Stimulated activated memory B cell treated with anti-CD40 and anti-IgM and Interleukin-4, amounts not matched to agents 10 μg/mL and 1 μg/mL and 100 μg/mL, for 72 hours (primary cell): ENCODE measurements around the gene KLC3.
"Not testable (repeated sequence)": the region's sequence is repeated elsewhere in the genome, so short reads cannot be mapped to it uniquely, and the experiment has no call there.

ENCODE experiments used
- ATAC-seq: fragments of 150-1000 bp; cut with Tn5 transposase; 2 replicates; pipeline ENCODE4 v1.10.0; 2021
- H3K27ac Mint-ChIP-seq: one replicate; pipeline ENCODE4 v1.8.0; 2022; ENCODE audit warnings: mild to moderate bottlenecking, mixed read lengths
- H3K27me3 Mint-ChIP-seq: one replicate; pipeline ENCODE4 v1.8.0; 2022; ENCODE audit warnings: mixed read lengths
- H3K36me3 Mint-ChIP-seq: one replicate; pipeline ENCODE4 v1.8.0; 2022; ENCODE audit warnings: mixed read lengths
- H3K4me1 Mint-ChIP-seq: one replicate; pipeline ENCODE4 v1.8.0; 2022; ENCODE audit warnings: mixed read lengths
- H3K4me3 Mint-ChIP-seq: one replicate; pipeline ENCODE4 v1.8.0; 2022; ENCODE audit warnings: mild to moderate bottlenecking, moderate library complexity, mixed read lengths
- H3K9me3 Mint-ChIP-seq: one replicate; pipeline ENCODE4 v1.8.0; 2022; ENCODE audit warnings: mixed read lengths

Gene KLC3

DNA sequence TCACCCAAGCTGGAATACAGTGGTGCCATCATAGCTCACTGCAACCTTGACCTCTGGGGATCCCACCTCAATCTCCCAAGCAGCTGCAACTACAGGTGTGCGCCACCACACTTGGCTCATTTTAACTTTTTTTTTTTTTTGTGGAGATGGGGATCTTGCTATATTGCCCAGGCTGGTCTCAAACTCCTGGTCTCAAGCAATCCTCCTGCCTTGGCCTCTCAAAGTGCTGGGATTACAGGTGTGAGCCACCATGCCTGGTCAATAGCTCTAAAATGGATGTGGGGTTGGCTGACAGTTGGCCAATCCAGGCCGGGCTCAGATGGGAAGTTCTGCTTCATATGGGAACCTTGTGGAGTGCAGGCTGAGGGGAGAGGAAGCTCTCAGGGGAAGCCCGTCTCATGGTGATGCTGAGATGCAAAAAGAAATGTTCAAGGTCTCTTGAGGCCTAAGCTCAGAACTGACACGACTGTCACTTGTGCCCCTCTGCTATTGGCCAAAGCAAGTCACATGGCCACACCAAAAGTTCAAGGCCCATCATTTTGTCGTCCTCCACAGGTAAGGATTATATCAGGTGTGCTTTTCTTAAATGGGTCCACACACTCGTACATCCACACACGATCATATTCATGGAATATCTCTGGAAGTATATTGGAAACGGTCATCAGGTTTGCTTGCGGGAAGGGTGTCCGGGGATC lies 6.8 kb upstream of the KLC3 start:
- H3K4me3 Mint-ChIP-seq, result no peak overlapping the region
- no peak overlapping the region for H3K27ac Mint-ChIP-seq
- no peaks in the 10 kb centered on the region for H3K36me3 Mint-ChIP-seq
- H3K4me1 Mint-ChIP-seq, result peaks cover 5% of the 10 kb centered on the region
- H3K9me3 Mint-ChIP-seq, result no peaks in the 10 kb centered on the region
- ATAC-seq, result no peak
- peaks cover 48% of the 10 kb centered on the region for H3K27me3 Mint-ChIP-seq

DNA sequence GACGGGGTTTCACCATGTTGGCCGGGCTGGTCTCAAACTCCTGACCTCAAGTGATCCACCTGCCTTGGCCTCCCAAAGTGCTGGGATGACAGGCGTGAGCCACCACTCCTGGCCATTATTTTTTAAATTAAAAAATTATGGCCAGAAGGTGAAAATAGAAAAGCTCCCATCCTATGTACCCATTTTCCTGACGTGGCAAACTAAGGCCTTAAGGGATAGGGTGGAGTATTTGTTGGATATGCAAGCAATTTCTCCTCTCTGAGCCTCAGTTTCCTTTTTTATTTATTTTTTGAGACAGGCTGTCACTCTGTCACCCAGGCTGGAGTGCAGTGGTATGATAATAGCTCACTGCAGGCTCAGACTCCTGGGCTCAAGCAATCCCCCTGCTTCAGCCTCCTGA lies 5.7 kb upstream of the KLC3 start:
- not testable (repeated sequence) for H3K4me1 Mint-ChIP-seq, H3K4me3 Mint-ChIP-seq, ATAC-seq, H3K9me3 Mint-ChIP-seq, H3K27ac Mint-ChIP-seq, H3K36me3 Mint-ChIP-seq
- H3K27me3 Mint-ChIP-seq, result peaks cover 48% of the 10 kb centered on the region

GRCh38 chr19:45336696-45337251 lies 3.8 kb upstream of the KLC3 start:
- no peak overlapping the region for H3K27ac Mint-ChIP-seq
- ATAC-seq, result no peak
- H3K4me1 Mint-ChIP-seq, result peaks cover 13% of the 10 kb centered on the region
- no peak overlapping the region for H3K4me3 Mint-ChIP-seq
- H3K36me3 Mint-ChIP-seq, result no peaks in the 10 kb centered on the region
- no peaks in the 10 kb centered on the region for H3K9me3 Mint-ChIP-seq
- H3K27me3 Mint-ChIP-seq, result peaks cover 39% of the 10 kb centered on the region

DNA sequence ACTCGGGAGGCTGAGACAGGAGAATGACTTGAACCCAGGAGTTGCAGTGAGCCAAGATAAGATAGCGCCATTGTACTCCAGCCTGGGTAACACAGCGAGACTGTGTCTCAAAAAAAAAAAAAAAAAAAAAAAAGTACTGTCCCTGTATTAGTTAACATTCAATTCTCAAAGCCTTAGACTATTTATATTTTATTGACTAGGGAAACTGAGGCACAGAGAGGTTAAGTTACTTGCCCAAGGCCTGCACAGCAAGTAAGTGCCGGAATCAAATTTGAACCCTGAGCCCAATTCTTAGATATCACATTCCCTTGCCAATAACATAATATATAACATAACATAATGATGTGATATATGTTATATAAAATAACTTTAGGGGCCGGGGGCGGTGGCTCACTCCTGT lies 921 bp upstream of the KLC3 start:
- no peaks in the 10 kb centered on the region for H3K36me3 Mint-ChIP-seq
- no peaks in the 10 kb centered on the region for H3K9me3 Mint-ChIP-seq
- H3K4me3 Mint-ChIP-seq, result no peak overlapping the region
- ATAC-seq, result no peak
- no peak overlapping the region for H3K27ac Mint-ChIP-seq
- H3K4me1 Mint-ChIP-seq, result peaks cover 13% of the 10 kb centered on the region
- H3K27me3 Mint-ChIP-seq, result peaks cover 36% of the 10 kb centered on the region

DNA sequence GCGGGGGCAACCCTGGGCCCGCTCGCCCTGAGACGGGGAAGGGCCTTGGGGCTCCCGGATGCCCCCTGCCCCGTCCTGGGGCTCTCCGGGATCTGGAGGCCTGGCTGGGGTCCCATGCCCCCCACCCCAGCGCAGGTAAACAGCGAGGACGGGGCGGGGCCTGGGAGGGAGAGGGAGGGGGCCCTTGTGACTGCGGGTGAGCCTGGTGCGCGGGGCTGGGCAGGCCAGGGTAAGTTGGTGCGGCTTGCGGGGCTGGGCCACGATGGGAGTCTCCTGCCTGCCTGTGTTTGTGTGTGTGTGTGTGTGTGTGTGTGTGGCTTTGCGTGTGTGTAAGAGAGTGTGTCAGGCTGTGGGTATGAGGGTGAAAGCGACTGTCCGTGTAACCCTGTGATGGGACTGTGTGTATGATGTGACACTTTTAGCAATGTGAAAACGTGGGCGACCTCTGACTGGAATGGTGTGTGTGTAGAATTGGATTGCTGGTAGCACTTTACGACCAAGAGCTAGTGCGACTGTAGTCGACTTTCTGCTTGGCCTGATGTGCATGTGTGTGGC lies 426 bp downstream of the KLC3 start:
- Mint-ChIP-seq H3K27ac (no peak overlapping the region), H3K4me1 (peaks cover 13% of the 10 kb centered on the region), H3K4me3 (no peak overlapping the region), H3K27me3 (peaks cover 50% of the 10 kb centered on the region), H3K36me3 (no peaks in the 10 kb centered on the region), H3K9me3 (no peaks in the 10 kb centered on the region)
- ATAC-seq, result peak; percentile 37

- H3K4me3 Mint-ChIP-seq, result no peak overlapping the region
- ATAC-seq, result no peak
- H3K27me3 Mint-ChIP-seq, result peaks cover 50% of the 10 kb centered on the region
- no peak overlapping the region for H3K27ac Mint-ChIP-seq
- no peaks in the 10 kb centered on the region for H3K36me3 Mint-ChIP-seq
- H3K9me3 Mint-ChIP-seq, result no peaks in the 10 kb centered on the region
- H3K4me1 Mint-ChIP-seq, result peaks cover 13% of the 10 kb centered on the region
These were observed 2.4 kb downstream of the KLC3 start for GRCh38 chr19:45342911-45343310.

DNA sequence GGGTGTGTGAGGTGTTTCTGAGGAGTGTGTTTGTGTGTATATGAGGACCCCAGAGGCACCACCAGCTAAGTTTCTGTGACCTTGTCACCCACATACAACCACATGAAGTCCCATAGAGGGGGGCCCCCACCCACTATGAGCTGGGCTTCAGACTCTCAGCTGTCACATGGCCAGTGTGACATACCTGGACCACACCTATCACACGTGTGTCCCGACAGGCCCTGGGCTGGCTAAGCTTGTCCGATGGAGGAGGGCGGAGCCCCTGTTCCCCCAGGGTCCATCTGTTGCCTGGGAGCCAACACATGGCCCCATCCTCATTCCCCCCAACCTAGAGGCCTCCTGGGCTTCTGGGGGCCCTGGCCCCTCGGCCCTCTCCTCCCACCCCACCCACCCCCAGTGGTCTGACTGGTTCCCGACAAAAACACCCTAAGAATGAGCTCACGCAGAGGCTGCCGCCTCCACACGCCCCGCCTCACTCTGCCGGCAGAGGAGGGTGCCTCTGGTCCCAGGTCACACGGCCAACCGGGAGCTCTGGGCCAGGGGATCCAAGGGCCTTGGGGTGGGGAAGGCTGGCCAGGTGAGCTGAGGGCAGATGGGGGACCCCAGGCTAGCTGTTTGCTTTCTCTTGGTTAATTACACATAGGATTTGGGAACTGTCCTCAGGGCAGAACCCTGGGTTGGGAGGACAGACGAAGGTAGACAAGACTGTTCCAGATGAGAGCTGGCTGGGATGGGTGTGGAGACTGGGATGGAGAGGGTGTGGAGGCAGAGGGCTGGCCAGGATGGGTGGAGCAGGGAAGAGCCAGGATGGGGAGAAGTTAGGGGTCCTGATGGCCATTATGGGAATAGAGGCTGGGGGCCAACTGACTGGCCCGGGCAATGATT lies 4.3 kb downstream of the KLC3 start:
- Mint-ChIP-seq H3K36me3 (peaks cover under 1% of the 10 kb centered on the region), H3K4me1 (peaks cover 6% of the 10 kb centered on the region), H3K9me3 (no peaks in the 10 kb centered on the region), H3K27me3 (peaks cover 35% of the 10 kb centered on the region), H3K4me3 (no peak overlapping the region), H3K27ac (no peak overlapping the region)
- no peak for ATAC-seq

DNA sequence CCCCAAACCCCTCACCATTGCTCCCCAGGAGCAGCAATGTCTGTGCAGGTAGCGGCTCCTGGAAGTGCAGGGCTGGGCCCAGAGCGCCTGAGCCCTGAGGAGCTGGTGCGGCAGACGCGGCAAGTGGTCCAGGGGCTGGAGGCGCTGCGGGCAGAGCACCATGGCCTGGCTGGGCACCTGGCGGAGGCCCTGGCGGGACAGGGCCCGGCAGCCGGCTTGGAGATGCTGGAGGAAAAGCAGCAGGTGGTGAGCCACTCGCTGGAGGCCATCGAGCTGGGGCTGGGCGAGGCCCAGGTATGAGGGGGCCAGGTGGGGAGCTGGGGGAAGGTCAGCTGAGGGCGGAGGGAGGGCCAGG lies 4.9 kb downstream of the KLC3 start:
- Mint-ChIP-seq H3K4me1 (no peaks in the 10 kb centered on the region), H3K9me3 (no peaks in the 10 kb centered on the region), H3K4me3 (no peak overlapping the region), H3K27me3 (peaks cover 35% of the 10 kb centered on the region), H3K27ac (no peak overlapping the region), H3K36me3 (peaks cover 7% of the 10 kb centered on the region)
- no peak for ATAC-seq

GRCh38 chr19:45346449-45346848 lies 5.9 kb downstream of the KLC3 start:
- Mint-ChIP-seq H3K4me1 (no peaks in the 10 kb centered on the region), H3K27me3 (peaks cover 35% of the 10 kb centered on the region), H3K4me3 (no peak overlapping the region), H3K27ac (no peak overlapping the region), H3K36me3 (peaks cover 13% of the 10 kb centered on the region), H3K9me3 (no peaks in the 10 kb centered on the region)
- no peak for ATAC-seq

DNA sequence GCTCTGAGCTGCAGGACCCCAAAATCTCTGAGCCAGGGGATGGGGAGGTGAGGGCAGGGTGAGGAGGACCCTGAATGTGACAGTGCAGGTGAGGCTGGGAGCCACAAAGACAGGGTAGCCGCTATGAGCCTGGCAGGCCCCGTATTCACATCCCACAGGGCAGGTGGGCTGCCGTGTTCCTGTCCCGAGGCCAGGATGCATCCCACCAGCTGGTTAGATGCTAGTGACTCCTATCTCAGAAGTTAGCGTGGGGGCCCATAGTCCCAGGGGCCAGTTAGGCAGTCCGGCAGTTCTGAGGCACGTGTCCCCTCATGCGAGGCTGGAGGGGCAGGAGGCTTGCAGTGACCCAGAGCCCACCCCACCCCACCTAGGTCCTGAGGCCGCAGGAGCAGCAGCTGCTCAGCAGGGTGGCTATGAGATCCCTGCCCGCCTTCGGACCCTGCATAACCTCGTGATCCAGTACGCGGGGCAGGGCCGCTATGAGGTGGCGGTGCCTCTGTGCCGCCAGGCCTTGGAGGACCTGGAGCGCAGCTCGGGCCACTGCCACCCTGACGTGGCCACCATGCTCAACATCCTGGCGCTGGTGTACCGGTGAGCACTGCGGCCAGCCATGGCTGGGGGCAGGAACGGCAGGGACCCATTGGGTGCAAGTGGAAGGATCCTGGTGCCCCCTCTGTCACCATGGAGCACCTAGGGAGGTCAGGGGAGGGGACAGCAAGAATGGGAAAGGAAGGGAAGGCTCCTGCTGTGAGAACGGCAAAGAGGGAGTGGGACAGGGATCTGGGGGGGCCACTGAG lies 7.2 kb downstream of the KLC3 start:
- no peak overlapping the region for H3K4me3 Mint-ChIP-seq
- ATAC-seq, result no peak
- no peaks in the 10 kb centered on the region for H3K9me3 Mint-ChIP-seq
- peaks cover 18% of the 10 kb centered on the region for H3K36me3 Mint-ChIP-seq
- H3K27me3 Mint-ChIP-seq, result peaks cover 35% of the 10 kb centered on the region
- no peaks in the 10 kb centered on the region for H3K4me1 Mint-ChIP-seq
- H3K27ac Mint-ChIP-seq, result no peak overlapping the region

DNA sequence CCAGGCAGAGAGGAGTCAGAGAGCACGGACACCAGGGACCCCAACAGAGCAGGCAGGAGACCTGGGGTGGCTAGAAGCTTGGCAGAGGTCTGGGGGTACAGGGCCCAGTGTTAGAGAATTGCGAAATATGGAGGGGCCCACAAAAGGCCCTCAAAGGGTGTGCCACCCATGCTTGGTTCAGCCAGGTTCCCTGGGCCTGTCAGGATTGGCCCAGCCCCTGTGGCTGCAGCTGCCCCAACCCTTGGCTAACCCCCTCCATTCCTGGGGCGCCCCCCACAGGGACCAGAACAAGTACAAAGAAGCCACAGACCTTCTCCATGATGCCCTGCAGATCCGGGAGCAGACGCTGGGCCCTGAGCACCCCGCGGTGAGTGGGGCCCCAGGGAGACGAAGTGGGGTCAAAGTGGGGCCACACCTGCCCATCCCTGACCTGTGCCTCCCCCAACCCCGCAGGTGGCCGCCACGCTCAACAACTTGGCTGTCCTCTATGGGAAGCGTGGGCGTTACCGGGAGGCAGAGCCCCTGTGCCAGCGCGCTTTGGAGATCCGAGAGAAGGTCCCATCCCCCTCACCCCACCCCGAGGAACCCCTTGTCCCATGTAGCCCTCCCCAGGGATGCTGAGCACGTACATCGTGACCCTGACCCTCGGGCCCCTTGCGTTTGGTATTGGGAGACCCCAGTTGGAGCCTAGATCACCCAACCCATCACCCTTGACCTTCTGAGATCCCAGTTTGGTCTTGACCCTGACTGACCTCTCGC lies 8.0 kb downstream of the KLC3 start:
- Mint-ChIP-seq H3K4me1 (no peaks in the 10 kb centered on the region), H3K36me3 (peaks cover 26% of the 10 kb centered on the region), H3K4me3 (no peak overlapping the region), H3K27ac (no peak overlapping the region), H3K27me3 (peaks cover 35% of the 10 kb centered on the region), H3K9me3 (no peaks in the 10 kb centered on the region)
- no peak for ATAC-seq

- ATAC-seq, result no peak
These were observed 8.5 kb downstream of the KLC3 start for GRCh38 chr19:45349126-45349415.

GRCh38 chr19:45349430-45349941 lies 8.9 kb downstream of the KLC3 start:
- no peak for ATAC-seq
- Mint-ChIP-seq H3K27me3 (peaks cover 29% of the 10 kb centered on the region), H3K4me1 (no peaks in the 10 kb centered on the region), H3K36me3 (peaks cover 34% of the 10 kb centered on the region), H3K9me3 (no peaks in the 10 kb centered on the region), H3K4me3 (no peak overlapping the region), H3K27ac (no peak overlapping the region)

More at GRCh38 chr19:45349126-45349415, 8.5 kb downstream of the KLC3 start:
- Mint-ChIP-seq H3K9me3 (no peaks in the 10 kb centered on the region), H3K27ac (no peak overlapping the region), H3K36me3 (peaks cover 30% of the 10 kb centered on the region), H3K27me3 (peaks cover 33% of the 10 kb centered on the region), H3K4me3 (no peak overlapping the region), H3K4me1 (no peaks in the 10 kb centered on the region)

- Mint-ChIP-seq H3K9me3 (no peaks in the 10 kb centered on the region), H3K4me3 (no peak overlapping the region), H3K27ac (no peak overlapping the region), H3K27me3 (peaks cover 18% of the 10 kb centered on the region), H3K36me3 (peaks cover 39% of the 10 kb centered on the region), H3K4me1 (no peaks in the 10 kb centered on the region)
- no peak for ATAC-seq
These were observed 10.0 kb downstream of the KLC3 start for GRCh38 chr19:45350477-45351058.
